Kidney capillary endothelial cell (primary cell): ENCODE data around the gene KCND2.

Experiments
- DNase-seq: peaks from one replicate; pipeline ENCODE4 v3.0.0-alpha.2; 2018; ENCODE audit warnings: low spot score

The KCND2 gene

GRCh38 chr7:120412139-120413050 is 139.4 kb downstream of the KCND2 start:
- DNase-seq = no peak

- no peak for DNase-seq
Observed at GRCh38 chr7:120413164-120413563, 140.2 kb downstream of the KCND2 start.

GRCh38 chr7:120417244-120417979 is 144.4 kb downstream of the KCND2 start:
- no peak for DNase-seq

GRCh38 chr7:120421151-120421651 is 148.2 kb downstream of the KCND2 start:
- DNase-seq = no peak

- DNase-seq = no peak
Observed at GRCh38 chr7:120431016-120431415, 158.0 kb downstream of the KCND2 start.

GRCh38 chr7:120436487-120437060 is 163.6 kb downstream of the KCND2 start:
- no peak for DNase-seq

GRCh38 chr7:120441850-120442249 is 168.9 kb downstream of the KCND2 start:
- DNase-seq = no peak

- DNase-seq = no peak
Observed at GRCh38 chr7:120442838-120443237, 169.9 kb downstream of the KCND2 start.

- no peak for DNase-seq
Observed at GRCh38 chr7:120444650-120445049, 171.7 kb downstream of the KCND2 start.

- DNase-seq = no peak
Observed at GRCh38 chr7:120445276-120445675, 172.3 kb downstream of the KCND2 start.

- DNase-seq = no peak
Observed at GRCh38 chr7:120452665-120453064, 179.7 kb downstream of the KCND2 start.

GRCh38 chr7:120456699-120457098 is 183.7 kb downstream of the KCND2 start:
- no peak for DNase-seq

GRCh38 chr7:120460949-120461348 is 188.0 kb downstream of the KCND2 start:
- DNase-seq = no peak

- no peak for DNase-seq
Observed at GRCh38 chr7:120462991-120463390, 190.0 kb downstream of the KCND2 start.

- no peak for DNase-seq
Observed at GRCh38 chr7:120464104-120464503, 191.1 kb downstream of the KCND2 start.

GRCh38 chr7:120467676-120468075 is 194.7 kb downstream of the KCND2 start:
- DNase-seq = no peak

- no peak for DNase-seq
Observed at GRCh38 chr7:120468611-120469010, 195.6 kb downstream of the KCND2 start.

- no peak for DNase-seq
Observed at GRCh38 chr7:120472892-120473291, 199.9 kb downstream of the KCND2 start.

GRCh38 chr7:120473352-120473751 is 200.4 kb downstream of the KCND2 start:
- no peak for DNase-seq

- no peak for DNase-seq
Observed at GRCh38 chr7:120475994-120476393, 203.0 kb downstream of the KCND2 start.

- no peak for DNase-seq
Observed at GRCh38 chr7:120480472-120480871, 207.5 kb downstream of the KCND2 start.

GRCh38 chr7:120480930-120481329 is 208.0 kb downstream of the KCND2 start:
- no peak for DNase-seq

GRCh38 chr7:120486164-120486563 is 213.2 kb downstream of the KCND2 start:
- DNase-seq = no peak
